SJCRH30 (cell line): ENCODE measurements around the gene WDFY4. TPM values are rescaled to one million over a fixed set of nuclear protein-coding genes. Genes with fewer than 3 reads are reported as not detected.

ENCODE experiments used
- DNase-seq, 2 experiments: peaks; one replicate each; pipeline ENCODE4 v3.0.0-alpha.2; 2015 to 2020
- H3K27ac ChIP-seq: fragments of 250-450 bp; sonication (Bioruptor Pico); 2 replicates; pipeline ENCODE4 v1.5.1; 2020; ENCODE audit warnings: mild to moderate bottlenecking, moderate library complexity
- H3K27me3 ChIP-seq: fragments of 250-450 bp; sonication (Bioruptor Pico); 2 replicates; pipeline ENCODE4 v1.5.1; 2020; ENCODE audit warnings: mild to moderate bottlenecking, moderate library complexity
- H3K36me3 ChIP-seq: fragments of 250-450 bp; sonication (Bioruptor Pico); 2 replicates; pipeline ENCODE4 v1.5.1; 2020; ENCODE audit warnings: mild to moderate bottlenecking, moderate library complexity
- H3K4me1 ChIP-seq: fragments of 250-450 bp; sonication (Bioruptor Pico); 2 replicates; pipeline ENCODE4 v1.5.1; 2020; ENCODE audit warnings: mild to moderate bottlenecking, moderate library complexity
- H3K4me3 ChIP-seq: fragments of 250-450 bp; sonication (Bioruptor Pico); 2 replicates; pipeline ENCODE4 v1.5.1; 2020; ENCODE audit warnings: mild to moderate bottlenecking, moderate library complexity
- H3K9me3 ChIP-seq: fragments of 250-450 bp; sonication (Bioruptor Pico); replicated peaks from 2 replicates; pipeline ENCODE4 v1.5.1; 2020; ENCODE audit warnings: mild to moderate bottlenecking, moderate library complexity
- total RNA-seq: library from RNA; depleted of rRNA; stranded (reverse); fragments of >200 nt; shearing (Covaris generic); gene quantifications from 2 replicates; pipeline ENCODE4 v1.2.3, GENCODE V29; 2014

The WDFY4 gene
- total RNA-seq, 1 experiment from 2014 or later, result not detected

DNA sequence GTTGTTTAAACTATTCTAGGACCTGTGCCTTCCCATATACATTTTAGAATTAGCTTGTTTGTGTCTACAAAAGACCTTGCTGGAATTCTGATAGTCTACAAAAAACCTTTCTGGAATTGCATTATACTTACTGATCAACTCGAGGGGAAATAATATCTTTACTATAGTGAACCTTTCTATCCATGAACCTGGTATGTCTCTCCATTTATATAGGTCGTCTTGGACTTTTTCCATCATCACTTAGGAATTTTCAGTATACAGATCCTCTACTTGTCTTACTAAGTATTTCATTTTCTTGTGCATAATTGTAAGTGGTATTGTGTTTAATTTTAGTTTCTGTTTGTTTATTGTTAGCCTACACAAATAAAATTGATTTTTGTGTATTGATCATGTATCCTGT, 101.1 kb downstream of the WDFY4 start:
- DNase-seq, result no peak
- no peaks in the 10 kb centered on the region for H3K9me3 ChIP-seq
- no peaks in the 10 kb centered on the region for H3K4me1 ChIP-seq
- H3K4me3 ChIP-seq, result no peak overlapping the region
- H3K27me3 ChIP-seq, result no peaks in the 10 kb centered on the region
- no peaks in the 10 kb centered on the region for H3K36me3 ChIP-seq
- no peak overlapping the region for H3K27ac ChIP-seq

DNA sequence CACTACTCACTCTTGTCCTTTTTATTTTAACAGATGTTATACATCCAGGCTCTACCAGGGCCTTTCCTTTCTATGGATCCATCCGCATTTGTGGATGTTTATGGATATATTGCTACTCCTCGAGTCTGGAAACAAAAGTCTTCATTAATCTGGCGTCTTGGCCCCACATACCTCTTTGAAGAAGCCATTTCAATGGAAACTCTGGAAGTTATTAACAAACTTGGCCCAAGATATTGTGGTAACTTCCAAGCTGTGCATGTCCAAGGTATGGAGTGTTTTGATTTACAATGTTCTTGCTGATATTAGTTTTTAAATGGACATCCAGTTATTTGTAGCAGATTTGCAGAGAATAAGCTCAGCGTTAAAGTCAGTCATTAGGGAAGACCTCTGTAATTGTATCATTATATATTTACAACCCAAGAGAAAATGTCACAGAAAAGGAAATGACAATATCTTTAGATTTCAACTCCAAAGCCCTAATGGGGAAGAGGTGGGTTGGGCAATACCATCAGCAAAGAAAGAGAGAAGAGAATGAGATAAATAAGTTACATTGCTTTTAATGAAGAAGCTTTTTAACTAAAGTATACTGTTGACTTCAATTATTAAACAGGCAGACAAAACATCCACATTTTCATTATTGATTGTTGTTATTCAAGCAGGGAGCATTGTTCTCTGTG, 102.1 kb downstream of the WDFY4 start:
- Histone ChIP-seq H3K4me1 (no peaks in the 10 kb centered on the region), H3K4me3 (no peak overlapping the region), H3K27ac (no peak overlapping the region), H3K9me3 (no peaks in the 10 kb centered on the region), H3K27me3 (no peaks in the 10 kb centered on the region), H3K36me3 (no peaks in the 10 kb centered on the region)
- no peak for DNase-seq

DNA sequence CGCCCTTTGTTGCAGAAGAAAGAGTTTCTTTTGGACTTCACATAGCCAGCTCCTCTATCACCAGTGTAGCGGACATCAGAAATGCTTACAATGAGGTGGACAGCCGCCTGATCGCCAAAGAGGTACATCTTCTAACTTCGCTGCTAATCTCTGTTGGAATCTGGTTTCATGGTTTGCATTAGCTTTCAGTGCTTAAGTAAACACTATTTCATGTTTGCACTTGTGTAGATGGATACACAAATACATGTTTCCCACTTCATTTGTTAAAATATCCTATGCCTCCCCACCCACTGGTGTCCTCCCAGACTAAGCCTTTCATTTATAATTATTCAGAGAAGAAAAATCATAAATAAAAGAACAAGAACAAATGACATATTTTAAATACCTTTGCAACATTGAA, 103.9 kb downstream of the WDFY4 start:
- DNase-seq, result no peak
- H3K36me3 ChIP-seq, result no peaks in the 10 kb centered on the region
- H3K4me1 ChIP-seq, result no peaks in the 10 kb centered on the region
- no peaks in the 10 kb centered on the region for H3K9me3 ChIP-seq
- H3K4me3 ChIP-seq, result no peak overlapping the region
- H3K27me3 ChIP-seq, result no peaks in the 10 kb centered on the region
- H3K27ac ChIP-seq, result no peak overlapping the region

DNA sequence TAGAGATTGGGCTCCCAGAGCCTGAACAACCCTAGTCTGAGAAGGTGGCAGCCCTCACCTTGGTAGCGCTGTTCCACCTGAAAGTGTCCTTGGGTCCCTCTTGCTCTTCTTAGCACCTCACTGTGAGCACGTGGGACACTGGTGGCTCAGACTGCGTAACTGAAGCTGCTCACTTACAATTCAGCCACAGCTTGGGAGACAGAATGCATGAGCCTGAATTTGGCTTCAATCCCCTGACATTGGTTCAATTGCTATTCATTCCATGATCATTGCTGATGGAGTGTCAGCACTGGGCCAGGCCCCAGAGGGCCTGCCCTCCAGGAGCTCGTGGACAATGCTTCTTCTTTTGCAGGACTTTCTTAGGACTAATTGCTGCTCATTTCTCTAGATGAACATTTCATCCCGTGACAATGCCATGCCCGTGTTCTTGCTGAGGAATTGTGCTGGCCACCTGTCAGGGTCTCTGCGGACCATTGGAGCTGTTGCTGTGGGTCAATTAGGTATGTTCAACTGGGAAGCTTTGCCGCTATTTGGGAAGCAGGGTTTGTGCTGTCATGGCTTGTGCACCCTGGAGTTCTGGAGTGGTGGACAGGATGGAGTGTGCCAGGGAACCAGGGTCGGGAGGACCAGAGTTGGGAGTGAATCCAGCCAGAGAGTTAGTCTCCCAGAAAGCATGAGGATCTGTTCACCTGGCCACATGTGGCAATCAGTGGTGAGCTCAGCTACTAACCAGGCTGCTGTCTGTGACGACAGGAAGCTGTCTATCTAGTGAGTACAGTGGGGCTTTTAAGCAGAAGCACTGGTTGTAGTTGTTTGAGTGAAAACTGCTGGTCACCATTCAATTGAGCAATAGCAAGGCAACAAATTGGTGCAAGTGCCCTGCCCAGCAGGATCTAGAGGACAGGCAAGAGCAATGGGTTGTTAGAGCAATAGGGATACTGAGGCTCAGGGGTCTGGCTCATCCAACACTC, 105.1 kb downstream of the WDFY4 start:
- Histone ChIP-seq H3K4me3 (no peak overlapping the region), H3K27me3 (no peaks in the 10 kb centered on the region), H3K4me1 (no peaks in the 10 kb centered on the region), H3K36me3 (no peaks in the 10 kb centered on the region), H3K27ac (no peak overlapping the region), H3K9me3 (no peaks in the 10 kb centered on the region)
- DNase-seq, result no peak

- Histone ChIP-seq H3K9me3 (no peaks in the 10 kb centered on the region), H3K27me3 (no peaks in the 10 kb centered on the region), H3K36me3 (no peaks in the 10 kb centered on the region), H3K4me3 (no peak overlapping the region), H3K4me1 (no peaks in the 10 kb centered on the region), H3K27ac (no peak overlapping the region)
- no peak for DNase-seq
These were observed 105.9 kb downstream of the WDFY4 start for GRCh38 chr10:48790457-48791044.

GRCh38 chr10:48791267-48791928, 106.7 kb downstream of the WDFY4 start:
- H3K27me3 ChIP-seq, result no peaks in the 10 kb centered on the region
- no peaks in the 10 kb centered on the region for H3K36me3 ChIP-seq
- H3K27ac ChIP-seq, result no peak overlapping the region
- DNase-seq, result no peak
- H3K4me3 ChIP-seq, result no peak overlapping the region
- no peaks in the 10 kb centered on the region for H3K4me1 ChIP-seq
- H3K9me3 ChIP-seq, result no peaks in the 10 kb centered on the region

DNA sequence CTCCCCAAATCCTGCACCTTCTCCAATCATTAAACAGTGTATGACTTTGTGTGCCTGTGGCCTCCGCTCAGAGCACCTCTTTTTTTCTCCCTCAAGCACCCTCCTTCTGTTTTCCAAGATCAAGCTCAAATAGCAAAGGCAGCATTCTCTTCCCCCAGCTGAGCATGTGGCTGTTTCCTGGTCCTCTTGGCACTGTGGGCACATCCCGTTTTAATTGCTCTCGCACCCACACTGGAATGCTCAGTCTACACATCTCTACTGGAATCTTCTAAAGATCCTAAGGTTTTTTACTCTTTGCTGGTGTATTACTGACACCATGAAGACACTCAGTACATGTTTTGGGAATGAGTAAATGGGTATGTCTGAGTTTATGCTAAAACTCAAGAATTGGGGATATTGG, 107.4 kb downstream of the WDFY4 start:
- Histone ChIP-seq H3K9me3 (no peaks in the 10 kb centered on the region), H3K4me1 (no peaks in the 10 kb centered on the region), H3K27ac (no peak overlapping the region), H3K27me3 (no peaks in the 10 kb centered on the region), H3K4me3 (no peak overlapping the region), H3K36me3 (no peaks in the 10 kb centered on the region)
- DNase-seq, result no peak

- Histone ChIP-seq H3K27me3 (no peaks in the 10 kb centered on the region), H3K36me3 (no peaks in the 10 kb centered on the region), H3K9me3 (no peaks in the 10 kb centered on the region), H3K4me3 (no peak overlapping the region), H3K27ac (no peak overlapping the region), H3K4me1 (no peaks in the 10 kb centered on the region)
- no peak for DNase-seq
These were observed 108.0 kb downstream of the WDFY4 start for GRCh38 chr10:48792687-48793096.

DNA sequence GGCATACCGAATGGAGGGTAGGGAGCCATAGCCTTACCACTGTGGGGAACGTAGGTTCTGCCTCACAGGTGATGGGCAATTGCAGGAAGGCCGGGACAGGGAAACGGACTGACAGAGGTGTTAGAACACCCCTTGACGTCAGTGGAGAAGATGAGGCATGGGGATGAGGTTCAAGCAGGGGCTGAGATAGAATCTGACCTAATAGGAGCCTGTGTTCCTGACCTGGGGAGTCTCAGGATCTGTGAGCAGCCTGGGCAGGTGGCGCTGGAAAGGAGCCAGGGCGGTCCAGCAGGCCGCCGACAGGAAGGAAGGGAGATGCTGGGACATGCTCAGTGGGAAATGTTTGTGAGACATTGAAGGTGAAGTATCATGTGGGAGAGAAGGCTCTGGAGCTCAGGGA, 109.4 kb downstream of the WDFY4 start:
- no peaks in the 10 kb centered on the region for H3K27me3 ChIP-seq

DNA sequence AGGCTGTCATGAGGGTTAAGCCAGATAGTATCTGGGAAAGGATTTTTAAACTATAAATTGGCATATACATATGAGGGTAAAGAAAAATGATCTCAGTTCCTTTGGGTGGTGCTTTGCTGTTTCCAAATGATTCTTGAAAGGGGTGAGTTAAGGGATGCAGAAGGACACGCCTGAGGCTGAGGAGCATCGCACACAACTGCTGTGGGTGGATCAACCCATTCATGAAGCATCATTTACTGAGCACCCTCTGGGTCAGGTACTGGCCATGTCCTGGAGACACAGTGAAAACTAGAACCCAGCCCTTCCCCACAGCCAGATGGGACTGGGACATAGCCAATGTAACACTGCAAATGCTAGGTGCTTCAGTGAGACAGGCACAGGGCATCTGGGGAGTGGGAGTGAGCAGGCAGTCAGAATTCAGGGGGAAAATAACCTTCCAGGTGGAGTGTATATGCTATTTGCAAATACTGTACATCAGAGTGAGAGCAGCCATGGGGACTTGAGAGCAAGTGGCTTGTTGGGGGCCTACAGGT, 112.1 kb downstream of the WDFY4 start:
- Histone ChIP-seq H3K36me3 (no peaks in the 10 kb centered on the region), H3K27me3 (no peaks in the 10 kb centered on the region), H3K9me3 (no peaks in the 10 kb centered on the region), H3K27ac (no peak overlapping the region), H3K4me3 (no peak overlapping the region), H3K4me1 (no peaks in the 10 kb centered on the region)
- DNase-seq, result no peak

More for the DNA sequence above, 109.4 kb downstream of the WDFY4 start:
- H3K27ac ChIP-seq, result no peak overlapping the region
- H3K9me3 ChIP-seq, result no peaks in the 10 kb centered on the region
- DNase-seq, result no peak
- no peaks in the 10 kb centered on the region for H3K4me1 ChIP-seq
- no peak overlapping the region for H3K4me3 ChIP-seq
- H3K36me3 ChIP-seq, result no peaks in the 10 kb centered on the region

DNA sequence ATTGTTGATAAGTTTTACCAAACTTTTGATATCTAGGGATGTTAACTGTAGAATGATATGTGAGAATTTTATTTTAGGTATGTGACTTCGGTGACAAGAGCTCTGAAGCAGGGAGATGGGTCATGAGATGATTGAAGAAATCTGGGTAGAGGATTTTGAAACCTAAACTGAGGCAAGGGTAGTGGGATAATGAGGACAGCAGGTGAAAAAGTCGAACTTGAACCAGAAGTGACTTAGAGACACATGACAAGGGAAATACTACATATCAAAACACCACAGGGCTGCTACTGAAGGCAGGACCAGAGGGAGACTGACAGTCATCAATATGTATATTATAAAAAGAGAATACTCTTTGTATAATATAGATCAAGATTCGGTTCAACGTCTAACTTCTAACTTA, 113.2 kb downstream of the WDFY4 start:
- DNase-seq, result no peak
- no peaks in the 10 kb centered on the region for H3K4me1 ChIP-seq
- H3K27ac ChIP-seq, result no peak overlapping the region
- H3K4me3 ChIP-seq, result no peak overlapping the region
- no peaks in the 10 kb centered on the region for H3K27me3 ChIP-seq
- no peaks in the 10 kb centered on the region for H3K9me3 ChIP-seq
- no peaks in the 10 kb centered on the region for H3K36me3 ChIP-seq

- Histone ChIP-seq H3K27me3 (no peaks in the 10 kb centered on the region), H3K9me3 (no peaks in the 10 kb centered on the region), H3K36me3 (no peaks in the 10 kb centered on the region), H3K4me1 (no peaks in the 10 kb centered on the region), H3K4me3 (no peak overlapping the region), H3K27ac (no peak overlapping the region)
- DNase-seq, result no peak
These were observed 114.0 kb downstream of the WDFY4 start for GRCh38 chr10:48798481-48799254.

GRCh38 chr10:48799341-48800006, 114.8 kb downstream of the WDFY4 start:
- no peak overlapping the region for H3K27ac ChIP-seq
- H3K36me3 ChIP-seq, result no peaks in the 10 kb centered on the region
- no peak for DNase-seq
- H3K27me3 ChIP-seq, result no peaks in the 10 kb centered on the region
- no peak overlapping the region for H3K4me3 ChIP-seq
- no peaks in the 10 kb centered on the region for H3K9me3 ChIP-seq
- no peaks in the 10 kb centered on the region for H3K4me1 ChIP-seq
